ENCODE measurements around the gene SPRR3. TPM values are rescaled to one million over a fixed set of nuclear protein-coding genes. Genes with fewer than 3 reads are reported as not detected.

The SPRR3 gene
- total RNA-seq, 1 donor from 2014 or later = not detected

- Mint-ChIP-seq H3K27me3 (ENCODE audit: unreplicated experiment) (peaks cover 7% of the 10 kb centered on the region), H3K27ac (ENCODE audit: unreplicated experiment) (no peak overlapping the region), H3K9me3 (ENCODE audit: unreplicated experiment) (no peaks in the 10 kb centered on the region), H3K36me3 (ENCODE audit: low read depth, unreplicated experiment) (no peaks in the 10 kb centered on the region), H3K4me3 (ENCODE audit: unreplicated experiment) (no peak overlapping the region), H3K4me1 (ENCODE audit: unreplicated experiment) (no peaks in the 10 kb centered on the region)
- DNase-seq (ENCODE audit: low spot score) = no peak
- no peak for TF ChIP-seq CTCF (IDR thresholded peaks at IDR 0.05; ENCODE audit: unreplicated experiment)
Observed at GRCh38 chr1:152964536-152964935, 37.0 kb upstream of the SPRR3 start.

- Mint-ChIP-seq H3K27ac (ENCODE audit: unreplicated experiment) (no peak overlapping the region), H3K4me3 (ENCODE audit: unreplicated experiment) (no peak overlapping the region), H3K9me3 (ENCODE audit: unreplicated experiment) (no peaks in the 10 kb centered on the region), H3K4me1 (ENCODE audit: unreplicated experiment) (no peaks in the 10 kb centered on the region), H3K27me3 (ENCODE audit: unreplicated experiment) (peaks cover 7% of the 10 kb centered on the region), H3K36me3 (ENCODE audit: low read depth, unreplicated experiment) (no peaks in the 10 kb centered on the region)
- DNase-seq (ENCODE audit: low spot score) = no peak
- TF ChIP-seq CTCF (IDR thresholded peaks at IDR 0.05; ENCODE audit: unreplicated experiment) = no peak
Observed at GRCh38 chr1:152965853-152966252, 35.7 kb upstream of the SPRR3 start.

GRCh38 chr1:152967201-152967600 lies 34.3 kb upstream of the SPRR3 start:
- no peak for DNase-seq (ENCODE audit: low spot score)
- Mint-ChIP-seq H3K4me3 (ENCODE audit: unreplicated experiment) (no peak overlapping the region), H3K36me3 (ENCODE audit: low read depth, unreplicated experiment) (no peaks in the 10 kb centered on the region), H3K4me1 (ENCODE audit: unreplicated experiment) (no peaks in the 10 kb centered on the region), H3K27me3 (ENCODE audit: unreplicated experiment) (peaks cover 7% of the 10 kb centered on the region), H3K27ac (ENCODE audit: unreplicated experiment) (no peak overlapping the region), H3K9me3 (ENCODE audit: unreplicated experiment) (no peaks in the 10 kb centered on the region)
- no peak for TF ChIP-seq CTCF (IDR thresholded peaks at IDR 0.05; ENCODE audit: unreplicated experiment)

GRCh38 chr1:152968248-152968647 lies 33.3 kb upstream of the SPRR3 start:
- no peaks in the 10 kb centered on the region for H3K36me3 Mint-ChIP-seq (ENCODE audit: low read depth, unreplicated experiment)
- H3K9me3 Mint-ChIP-seq (ENCODE audit: unreplicated experiment) = no peaks in the 10 kb centered on the region
- H3K27me3 Mint-ChIP-seq (ENCODE audit: unreplicated experiment) = peaks cover 7% of the 10 kb centered on the region
- TF ChIP-seq CTCF (IDR thresholded peaks at IDR 0.05; ENCODE audit: unreplicated experiment) = no peak
- no peak overlapping the region for H3K27ac Mint-ChIP-seq (ENCODE audit: unreplicated experiment)
- no peak overlapping the region for H3K4me3 Mint-ChIP-seq (ENCODE audit: unreplicated experiment)
- DNase-seq (ENCODE audit: low spot score) = no peak
- H3K4me1 Mint-ChIP-seq (ENCODE audit: unreplicated experiment) = no peaks in the 10 kb centered on the region

DNA sequence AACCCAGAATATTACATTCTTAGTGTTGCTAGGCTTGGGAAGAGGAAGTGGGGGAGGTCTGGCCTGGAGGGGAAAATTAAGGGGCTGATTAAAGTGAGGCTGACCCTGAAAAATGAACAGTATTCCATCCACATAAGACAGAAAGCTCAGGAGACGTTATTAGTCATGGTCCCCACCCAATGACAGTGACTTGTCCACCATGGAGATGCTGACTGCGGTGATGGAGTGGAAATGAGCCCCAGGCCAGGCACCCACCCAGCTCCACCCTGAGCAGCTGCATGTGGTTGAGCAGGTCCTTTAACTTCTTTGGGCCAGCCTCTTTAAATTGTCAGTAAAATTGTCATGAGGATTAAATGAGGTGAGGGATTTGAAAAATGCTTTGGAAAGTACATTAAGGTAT lies 32.5 kb upstream of the SPRR3 start:
- Mint-ChIP-seq H3K36me3 (ENCODE audit: low read depth, unreplicated experiment) (no peaks in the 10 kb centered on the region), H3K4me3 (ENCODE audit: unreplicated experiment) (no peak overlapping the region), H3K27me3 (ENCODE audit: unreplicated experiment) (peaks cover 7% of the 10 kb centered on the region), H3K9me3 (ENCODE audit: unreplicated experiment) (no peaks in the 10 kb centered on the region), H3K27ac (ENCODE audit: unreplicated experiment) (no peak overlapping the region), H3K4me1 (ENCODE audit: unreplicated experiment) (no peaks in the 10 kb centered on the region)
- no peak for TF ChIP-seq CTCF (IDR thresholded peaks at IDR 0.05; ENCODE audit: unreplicated experiment)
- DNase-seq (ENCODE audit: low spot score) = no peak
